HT-29 (cell line): ENCODE data around the gene PIK3R3. TPM values are rescaled to one million over a fixed set of nuclear protein-coding genes. Genes with fewer than 3 reads are reported as not detected.

Experiments
- DNase-seq: peaks from one replicate; pipeline ENCODE4 v3.0.0-alpha.2; 2015; ENCODE audit warnings: low spot score
- total RNA-seq: library from RNA; depleted of rRNA; stranded (reverse); fragments of >200 nt; shearing (Covaris generic); gene quantifications from 2 replicates; pipeline ENCODE4 v1.2.3, GENCODE V29; 2014

The PIK3R3 gene
- total RNA-seq, 1 experiment from 2014 or later: 7.7 TPM

- no peak for DNase-seq
Measured at GRCh38 chr1:46030074-46030870, 102.2 kb downstream of the PIK3R3 start.

GRCh38 chr1:46027788-46028573 lies 104.4 kb downstream of the PIK3R3 start:
- no peak for DNase-seq

DNA sequence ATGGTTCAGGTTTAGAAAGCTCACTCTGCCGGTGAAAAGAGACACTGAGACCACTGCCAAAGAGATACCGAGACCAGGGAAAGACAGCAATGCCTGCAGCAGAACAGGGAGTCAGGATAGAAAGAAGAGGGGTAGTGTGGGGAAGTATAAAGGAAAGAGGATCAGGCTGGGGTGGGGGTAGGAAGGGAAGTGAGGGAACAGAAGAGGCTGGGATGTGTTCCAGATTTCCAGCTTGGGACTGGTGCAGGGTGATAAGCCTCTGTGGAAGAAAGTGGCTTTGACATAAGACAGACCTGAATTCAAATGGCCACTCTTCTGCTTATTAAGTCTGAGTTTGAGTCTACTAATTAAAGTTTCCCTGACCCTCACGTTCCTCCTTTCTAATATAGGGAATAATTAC lies 105.9 kb downstream of the PIK3R3 start:
- no peak for DNase-seq

DNA sequence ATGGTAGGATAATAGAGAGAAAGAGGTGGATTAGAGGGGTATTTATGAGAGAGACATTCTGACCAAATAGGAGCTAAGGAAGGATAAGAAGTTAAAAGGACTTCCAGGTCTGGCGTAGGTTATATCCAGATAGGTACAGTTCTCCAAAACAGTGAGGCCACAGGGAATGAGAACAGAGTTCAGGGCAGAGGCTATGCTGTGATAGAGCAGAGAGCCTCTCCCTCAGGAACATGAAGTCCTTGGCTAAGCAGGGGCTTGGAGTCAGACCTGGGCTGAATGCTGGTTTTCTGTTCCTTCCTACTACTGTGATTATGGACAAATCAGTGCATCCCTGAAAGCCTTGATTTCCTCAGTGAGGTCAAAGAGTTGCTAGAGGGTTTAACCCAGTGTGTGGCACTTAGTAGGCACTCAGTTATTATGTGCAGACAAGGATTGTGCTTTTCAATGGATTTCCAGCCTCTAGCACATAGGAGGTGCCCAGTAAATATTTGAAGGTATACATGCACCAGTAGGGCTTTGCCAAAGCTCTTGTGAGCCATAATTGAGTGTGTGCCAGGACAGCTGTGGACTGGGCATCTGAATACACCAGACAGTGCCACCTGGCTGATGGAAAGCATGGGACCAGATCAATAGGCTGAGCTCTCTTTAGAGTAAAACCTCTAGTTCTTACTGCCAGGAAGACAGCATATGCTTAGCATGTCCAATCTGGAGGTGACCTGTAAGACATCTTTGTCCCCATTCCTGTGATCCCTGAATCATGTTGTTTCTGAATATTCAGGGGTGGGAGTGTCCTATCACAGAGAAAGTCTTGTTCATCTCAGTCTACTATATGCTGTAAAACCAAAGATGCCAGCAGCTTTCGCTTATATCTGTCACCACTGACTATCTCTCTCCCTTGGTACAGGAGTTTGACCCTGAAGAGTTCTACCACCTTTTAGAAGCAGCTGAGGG lies 111.1 kb downstream of the PIK3R3 start:
- peak; percentile 42 for DNase-seq

- no peak for DNase-seq
Measured at GRCh38 chr1:46020010-46020409, 112.4 kb downstream of the PIK3R3 start.

- DNase-seq: no peak
Measured at GRCh38 chr1:46019348-46019747, 113.1 kb downstream of the PIK3R3 start.

GRCh38 chr1:46017876-46018503 lies 114.4 kb downstream of the PIK3R3 start:
- DNase-seq: no peak

GRCh38 chr1:46013581-46013980 lies 118.8 kb downstream of the PIK3R3 start:
- no peak for DNase-seq

- DNase-seq: no peak
Measured at GRCh38 chr1:46012236-46012635, 120.2 kb downstream of the PIK3R3 start.

DNA sequence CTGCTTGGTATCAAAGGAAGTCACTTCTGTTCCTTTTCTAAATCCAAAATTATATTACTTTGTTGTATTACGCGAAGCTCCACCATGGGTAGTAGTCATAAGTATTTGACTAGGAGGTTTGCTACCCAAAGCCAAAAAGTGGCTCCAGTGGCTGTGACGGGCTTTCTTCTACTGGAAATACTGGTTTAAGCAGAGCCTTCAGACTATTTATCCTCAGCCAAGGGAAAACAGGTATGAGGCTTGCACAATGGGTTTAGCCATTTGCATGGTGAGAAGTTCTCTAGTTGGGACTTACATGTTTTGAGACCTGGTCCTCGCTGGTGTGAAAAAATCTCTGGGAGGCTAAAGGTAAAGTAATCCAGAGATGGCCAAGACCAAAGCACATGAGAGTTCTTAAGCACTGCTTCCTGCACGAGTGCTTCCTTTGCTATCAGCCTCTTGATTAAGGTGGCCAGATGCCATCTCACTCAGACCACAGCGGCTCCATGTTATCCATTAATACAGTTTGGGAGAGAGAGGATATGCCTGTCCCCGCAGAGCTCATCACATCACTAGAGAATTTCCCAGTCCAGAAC lies 121.2 kb downstream of the PIK3R3 start:
- DNase-seq: no peak

- DNase-seq: no peak
Measured at GRCh38 chr1:46010611-46011010, 121.8 kb downstream of the PIK3R3 start.

DNA sequence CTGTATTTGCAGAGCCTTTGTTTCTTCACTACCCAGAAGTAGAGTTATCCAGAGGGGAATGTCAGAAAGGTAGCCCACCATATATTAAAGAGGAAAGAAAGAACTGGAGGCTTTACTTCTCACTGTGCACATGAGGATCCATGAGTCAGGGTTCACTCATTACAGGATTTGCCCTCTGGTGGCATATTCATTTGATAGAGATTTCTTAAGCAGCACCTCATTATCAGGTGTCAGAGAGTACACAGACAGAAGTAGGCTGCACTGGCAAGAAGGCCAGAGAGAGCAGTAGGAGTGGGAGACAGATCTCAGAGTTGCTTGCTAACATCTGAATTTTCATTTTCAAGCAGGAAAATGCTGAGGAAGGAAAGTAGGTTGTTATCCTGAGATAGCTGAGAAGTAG lies 123.8 kb downstream of the PIK3R3 start:
- no peak for DNase-seq

DNA sequence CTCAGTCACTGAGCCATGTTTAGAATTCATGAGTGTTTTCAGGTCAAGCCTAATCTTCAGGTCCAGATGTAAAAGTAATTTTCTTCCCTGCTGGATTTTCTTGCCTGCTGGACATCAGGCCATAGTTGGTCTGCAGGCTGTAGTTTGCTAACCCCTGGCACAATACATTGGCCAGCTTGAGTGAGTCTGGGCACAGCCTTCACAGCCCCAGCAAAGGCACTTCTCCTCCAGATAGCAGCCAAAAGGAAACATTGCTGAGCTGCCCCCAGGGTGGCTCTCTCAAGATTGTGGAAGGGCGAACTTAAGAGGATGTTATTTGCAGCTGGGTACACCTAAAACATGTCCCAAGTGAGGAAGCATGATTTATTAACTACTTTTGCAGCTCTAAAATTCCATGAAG lies 126.8 kb downstream of the PIK3R3 start:
- no peak for DNase-seq

- DNase-seq: no peak
Measured at GRCh38 chr1:46004492-46004891, 127.9 kb downstream of the PIK3R3 start.

- no peak for DNase-seq
Measured at GRCh38 chr1:46003315-46003714, 129.1 kb downstream of the PIK3R3 start.

DNA sequence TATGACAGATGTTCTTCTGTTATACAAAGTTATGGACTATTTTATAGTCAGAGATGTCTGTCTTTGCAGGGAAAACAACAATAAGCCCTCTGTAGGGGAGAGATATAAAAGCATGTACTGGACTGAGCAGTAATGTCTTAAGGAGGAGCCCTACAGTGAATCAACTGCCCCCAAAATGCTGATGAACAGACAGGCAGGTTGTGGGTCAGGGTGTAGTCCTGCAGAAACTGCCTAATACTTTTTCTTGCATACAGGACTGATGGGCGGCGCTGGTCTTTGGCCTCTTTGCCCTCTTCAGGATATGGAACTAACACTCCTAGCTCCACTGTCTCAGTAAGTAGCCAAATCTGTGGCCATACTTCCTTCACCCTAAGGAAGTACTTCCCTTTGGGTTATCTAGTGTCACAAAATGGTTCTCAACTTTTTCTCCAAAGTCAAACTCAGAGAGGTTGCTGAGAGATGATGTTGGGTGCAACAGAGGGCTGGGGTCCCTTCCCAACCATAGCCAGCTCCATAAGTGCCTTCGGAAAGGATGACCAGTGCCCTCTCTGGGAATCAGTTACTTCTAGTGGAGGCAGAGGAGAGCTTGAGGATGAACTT lies 129.8 kb downstream of the PIK3R3 start:
- no peak for DNase-seq

GRCh38 chr1:46001081-46001785 lies 131.2 kb downstream of the PIK3R3 start:
- DNase-seq: no peak

DNA sequence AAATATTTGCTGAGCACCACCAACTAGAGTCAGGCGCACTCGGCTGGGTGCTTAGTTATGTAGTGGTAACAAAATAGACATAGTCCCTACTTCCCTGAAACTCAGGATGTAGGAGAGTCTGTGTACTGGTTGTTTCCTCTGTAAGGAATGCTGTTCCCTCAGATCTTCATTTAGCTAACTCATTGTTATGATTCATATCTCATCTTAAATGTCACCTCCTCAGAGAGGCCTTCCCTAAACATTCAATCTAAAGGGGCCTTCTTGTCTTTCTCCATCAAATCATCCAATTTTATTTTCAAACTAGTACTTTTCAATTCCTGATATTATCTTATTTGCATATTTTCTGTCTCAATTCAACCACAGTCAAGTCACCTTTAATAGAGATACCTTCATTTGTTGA lies 132.9 kb downstream of the PIK3R3 start:
- DNase-seq: no peak

- no peak for DNase-seq
Measured at GRCh38 chr1:45998020-45998617, 134.3 kb downstream of the PIK3R3 start.
